Middle frontal gyrus (tissue), 1 donor: ENCODE measurements around the gene TAF1C.
"Not testable (repeated sequence)": the region's sequence is repeated elsewhere in the genome, so short reads cannot be mapped to it uniquely, and the experiment has no call there.

Source experiments
- DNase-seq: peaks from one replicate; pipeline ENCODE4 v3.0.0-alpha.2; 2015; ENCODE audit warnings: low spot score; ENCODE audit errors: extremely low spot score

TAF1C gene, protein sequence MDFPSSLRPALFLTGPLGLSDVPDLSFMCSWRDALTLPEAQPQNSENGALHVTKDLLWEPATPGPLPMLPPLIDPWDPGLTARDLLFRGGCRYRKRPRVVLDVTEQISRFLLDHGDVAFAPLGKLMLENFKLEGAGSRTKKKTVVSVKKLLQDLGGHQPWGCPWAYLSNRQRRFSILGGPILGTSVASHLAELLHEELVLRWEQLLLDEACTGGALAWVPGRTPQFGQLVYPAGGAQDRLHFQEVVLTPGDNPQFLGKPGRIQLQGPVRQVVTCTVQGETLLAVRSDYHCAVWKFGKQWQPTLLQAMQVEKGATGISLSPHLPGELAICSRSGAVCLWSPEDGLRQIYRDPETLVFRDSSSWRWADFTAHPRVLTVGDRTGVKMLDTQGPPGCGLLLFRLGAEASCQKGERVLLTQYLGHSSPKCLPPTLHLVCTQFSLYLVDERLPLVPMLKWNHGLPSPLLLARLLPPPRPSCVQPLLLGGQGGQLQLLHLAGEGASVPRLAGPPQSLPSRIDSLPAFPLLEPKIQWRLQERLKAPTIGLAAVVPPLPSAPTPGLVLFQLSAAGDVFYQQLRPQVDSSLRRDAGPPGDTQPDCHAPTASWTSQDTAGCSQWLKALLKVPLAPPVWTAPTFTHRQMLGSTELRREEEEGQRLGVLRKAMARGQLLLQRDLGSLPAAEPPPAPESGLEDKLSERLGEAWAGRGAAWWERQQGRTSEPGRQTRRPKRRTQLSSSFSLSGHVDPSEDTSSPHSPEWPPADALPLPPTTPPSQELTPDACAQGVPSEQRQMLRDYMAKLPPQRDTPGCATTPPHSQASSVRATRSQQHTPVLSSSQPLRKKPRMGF

GRCh38 chr16:84186685-84187437 lies at the start of gene TAF1C:
TAF1C (minus strand) TSS chr16:84187057; CDS start chr16:84184988, 2,069 bp downstream.
- DNase-seq = peak; percentile 94

DNA sequence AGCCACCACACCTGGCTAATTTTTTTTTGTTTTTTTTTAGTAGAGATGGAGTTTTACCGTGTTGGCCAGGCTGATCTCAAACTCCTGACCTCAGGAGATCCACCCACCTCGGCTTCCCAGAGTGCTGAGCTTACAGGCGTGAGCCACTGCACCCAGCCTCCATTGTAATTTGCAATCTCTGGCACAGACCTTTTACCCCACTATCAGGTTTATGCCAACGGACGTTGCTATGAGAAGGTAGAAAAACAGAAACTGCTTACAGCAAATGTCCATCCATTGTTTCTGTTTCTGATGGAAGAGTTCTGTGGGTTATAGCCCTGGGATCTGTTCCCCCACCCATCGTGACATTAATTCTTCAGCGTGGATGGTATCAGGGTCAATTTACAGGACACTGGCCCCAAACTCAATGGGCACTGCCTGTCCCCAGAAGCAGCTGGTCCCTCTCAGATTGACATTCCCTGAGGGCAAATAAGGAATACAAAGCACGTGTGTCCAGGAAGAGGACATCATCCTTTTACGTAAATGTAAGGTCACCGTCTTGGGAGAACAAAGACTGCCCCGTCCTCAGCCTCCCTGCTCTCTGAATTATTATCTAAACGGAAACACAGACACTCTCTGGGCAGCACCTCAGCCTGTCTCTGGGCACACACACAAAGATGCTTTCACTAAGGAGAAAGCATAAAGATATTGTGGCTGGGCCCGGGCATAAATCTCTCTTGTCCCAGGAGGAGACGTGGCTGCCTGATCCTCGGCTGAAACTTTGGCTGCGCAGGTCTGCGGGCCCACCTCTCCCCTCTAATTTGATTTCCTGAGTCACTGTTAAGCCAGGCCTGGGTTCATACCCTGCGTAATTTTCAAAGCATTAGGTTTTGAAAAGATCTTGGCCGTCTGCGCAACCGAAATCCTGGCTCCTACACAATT lies 47.7 kb upstream of the TAF1C start:
- DNase-seq = no peak

GRCh38 chr16:84233748-84234147 lies 46.9 kb upstream of the TAF1C start:
- no peak for DNase-seq

DNA sequence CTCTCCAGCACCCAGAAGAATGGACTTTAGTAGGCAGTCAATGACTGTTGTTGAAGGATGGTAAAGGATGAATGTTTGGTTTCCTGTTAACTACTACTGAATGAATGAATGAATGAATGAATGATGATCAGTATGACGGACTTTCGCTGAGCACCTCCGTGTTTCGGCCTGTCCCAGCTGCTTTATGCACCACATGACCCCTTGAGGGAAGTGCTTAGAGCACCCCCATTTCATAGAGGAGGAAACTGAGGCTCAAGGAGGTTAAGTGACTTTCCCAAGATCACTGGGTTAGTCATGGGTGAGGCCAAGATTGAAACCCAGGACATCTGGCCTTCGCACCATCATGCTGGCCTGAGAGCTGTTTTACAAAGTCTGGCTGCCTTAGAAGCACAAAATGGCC lies 46.1 kb upstream of the TAF1C start:
- no peak for DNase-seq

DNA sequence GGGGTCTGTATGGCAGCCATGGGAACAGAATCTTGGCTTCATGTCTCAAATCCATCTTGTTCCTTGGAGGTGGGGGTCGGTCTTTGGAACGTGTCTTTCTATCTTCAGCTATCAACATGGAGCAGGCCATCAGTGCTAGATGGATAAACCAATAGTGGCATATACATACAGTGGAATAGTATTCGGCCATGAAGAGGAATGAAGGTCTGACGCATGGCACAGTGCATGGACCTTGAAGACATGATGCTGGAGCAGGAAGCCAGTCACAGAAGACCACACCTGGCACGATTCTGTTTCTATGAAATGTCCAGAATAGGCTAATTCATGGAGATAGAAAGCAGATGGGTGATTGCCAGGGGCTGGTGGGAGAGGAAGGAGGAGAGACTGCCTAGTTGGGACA lies 45.2 kb upstream of the TAF1C start:
- DNase-seq = no peak

DNA sequence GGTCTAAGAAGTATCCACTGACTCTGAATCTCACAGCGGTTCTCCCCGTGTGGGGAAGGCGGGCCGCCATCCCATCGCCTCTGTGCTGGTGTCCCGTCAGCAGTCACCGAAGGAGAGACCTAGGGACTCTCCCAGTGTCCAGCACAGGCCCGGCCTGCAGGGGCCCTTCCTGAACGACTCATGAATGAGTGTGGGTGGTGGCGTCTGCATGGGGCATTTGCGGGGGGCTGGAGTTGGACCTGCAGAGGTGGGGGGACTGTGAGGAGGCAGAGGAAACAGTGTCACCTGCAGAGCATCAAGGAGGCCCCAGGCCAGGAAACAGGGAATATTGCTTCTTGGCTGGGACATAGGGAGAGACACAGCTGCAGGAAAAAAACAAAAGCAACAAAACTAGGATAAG lies 42.6 kb upstream of the TAF1C start:
- no peak for DNase-seq

DNA sequence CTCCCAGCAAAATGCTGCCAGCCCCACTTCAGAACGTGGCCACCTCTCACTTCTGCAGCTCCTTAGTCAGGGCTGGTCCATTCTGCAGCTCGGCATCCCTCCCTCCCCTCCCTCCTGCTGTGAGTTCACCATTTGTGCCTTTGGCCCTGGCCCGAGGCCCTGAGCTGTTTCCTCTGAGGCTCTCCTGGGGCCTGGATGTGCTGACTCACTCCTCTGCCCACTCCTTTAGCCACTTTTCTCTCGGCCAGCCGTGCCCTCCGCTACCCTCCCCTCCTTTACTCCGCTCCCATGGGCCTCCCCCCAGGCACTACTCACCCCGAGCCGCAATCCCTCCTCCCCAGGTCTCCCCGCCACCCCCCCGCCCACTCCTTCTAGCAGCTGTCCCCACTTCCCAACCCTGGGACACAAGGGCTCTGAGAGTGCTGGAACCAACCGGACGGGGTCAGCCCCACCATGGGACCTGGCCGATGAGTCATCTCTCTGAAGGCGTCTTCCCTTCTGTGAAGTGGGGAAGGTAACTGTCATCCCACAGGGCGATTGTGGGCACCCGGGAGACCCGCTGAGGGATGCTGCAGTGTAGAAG lies 41.5 kb upstream of the TAF1C start:
- no peak for DNase-seq

DNA sequence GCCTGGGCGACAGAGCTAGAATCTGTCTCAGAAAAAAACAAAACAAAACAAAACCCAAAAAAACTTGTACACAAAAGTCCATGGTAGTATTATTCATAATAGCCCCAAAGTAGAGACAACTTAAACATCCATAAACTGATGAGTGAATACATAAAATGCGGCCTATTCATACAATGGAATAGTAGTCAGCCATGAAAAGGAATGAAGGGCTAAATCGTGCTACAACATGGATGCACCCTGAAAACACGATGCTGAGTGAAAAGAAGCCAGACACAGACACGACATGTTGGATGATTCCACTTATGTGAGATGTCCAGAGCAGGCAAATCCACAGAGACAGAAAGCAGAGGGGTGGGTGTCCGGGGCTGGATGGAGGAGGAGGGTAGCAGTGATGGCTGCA lies 40.7 kb upstream of the TAF1C start:
- no peak for DNase-seq

- no peak for DNase-seq
Observed at GRCh38 chr16:84226026-84226425, 39.2 kb upstream of the TAF1C start.

DNA sequence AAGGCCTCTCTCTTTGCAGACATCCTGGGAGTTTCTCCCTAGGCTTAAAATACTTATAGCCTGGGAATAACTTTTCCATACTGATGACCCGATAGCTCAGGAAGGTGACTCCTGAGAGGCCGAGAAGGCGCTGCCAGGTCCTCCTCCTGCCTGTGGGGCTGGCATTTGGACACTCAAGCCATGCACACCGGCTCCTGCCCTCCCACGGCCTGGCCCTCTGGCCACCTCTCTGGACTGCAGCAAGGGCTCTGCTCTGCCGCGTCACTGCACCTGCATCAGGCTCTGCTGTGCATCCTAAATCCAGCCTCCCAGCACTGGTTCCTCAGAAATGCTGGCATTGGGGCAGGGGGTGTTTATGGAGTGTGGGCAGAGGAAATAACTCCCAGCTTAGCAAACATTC lies 38.7 kb upstream of the TAF1C start:
- no peak for DNase-seq

DNA sequence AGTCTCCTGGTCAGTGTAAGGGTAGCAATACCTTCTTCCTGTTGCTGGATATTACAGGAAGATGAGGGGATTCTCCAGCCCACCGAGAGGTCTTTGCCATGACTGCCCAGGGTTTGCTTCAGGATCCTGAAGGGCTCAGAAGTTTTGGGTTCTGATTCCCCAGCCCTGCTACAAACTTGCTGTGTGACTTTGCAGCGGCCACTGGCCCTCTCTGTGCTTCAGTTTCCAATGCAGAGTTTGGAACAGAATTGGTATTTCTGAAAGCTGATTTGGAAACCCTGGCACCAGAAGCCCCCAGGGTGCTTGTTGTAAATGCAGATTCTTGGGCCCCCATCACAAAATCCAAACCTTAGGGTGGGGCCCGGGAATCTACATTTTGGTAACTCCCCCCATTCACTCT lies 38.3 kb upstream of the TAF1C start:
- DNase-seq = no peak

- DNase-seq = no peak
Observed at GRCh38 chr16:84224554-84224953, 37.7 kb upstream of the TAF1C start.

DNA sequence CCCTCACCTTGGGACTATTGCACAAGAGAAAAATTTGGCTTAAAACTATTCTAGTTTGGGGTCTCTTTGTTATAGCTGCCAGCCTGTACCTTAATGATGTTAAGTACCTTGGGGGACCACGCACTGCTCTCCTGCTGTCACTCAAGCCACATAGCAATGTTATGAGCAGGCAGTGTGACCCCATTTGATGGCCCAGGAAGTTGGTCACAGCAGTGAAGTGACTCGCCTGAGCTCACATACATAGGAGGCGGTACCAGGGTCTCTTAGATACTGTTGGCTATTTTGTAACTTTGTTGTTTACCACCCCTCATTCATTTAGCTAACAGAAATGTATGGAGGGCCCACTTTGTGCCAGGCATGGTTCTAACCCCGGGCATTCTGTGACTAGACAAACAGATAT lies 36.6 kb upstream of the TAF1C start:
- DNase-seq = no peak

- DNase-seq = no peak
Observed at GRCh38 chr16:84220851-84221250, 34.0 kb upstream of the TAF1C start.

DNA sequence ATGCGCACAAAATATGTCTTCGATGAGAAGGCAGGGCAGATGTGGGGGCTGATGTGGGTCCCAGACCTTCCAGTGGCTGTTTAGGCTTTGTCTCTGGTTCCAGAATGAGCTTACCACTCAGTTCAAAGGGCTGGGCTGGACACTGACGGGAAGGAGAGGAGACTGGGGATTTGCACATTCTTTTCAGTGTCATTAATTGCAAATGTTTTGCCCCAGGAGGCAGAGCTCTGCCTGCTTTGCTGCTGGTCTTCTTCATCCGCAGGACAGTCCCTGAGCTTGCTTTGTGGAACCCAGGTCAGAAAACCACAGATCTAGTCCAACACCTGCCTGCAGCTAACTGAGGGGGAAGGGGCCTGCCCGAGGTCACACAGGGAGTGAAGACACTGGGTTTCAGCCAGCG lies 32.1 kb upstream of the TAF1C start:
- no peak for DNase-seq

GRCh38 chr16:84218176-84218823 lies 31.4 kb upstream of the TAF1C start:
- DNase-seq = no peak

DNA sequence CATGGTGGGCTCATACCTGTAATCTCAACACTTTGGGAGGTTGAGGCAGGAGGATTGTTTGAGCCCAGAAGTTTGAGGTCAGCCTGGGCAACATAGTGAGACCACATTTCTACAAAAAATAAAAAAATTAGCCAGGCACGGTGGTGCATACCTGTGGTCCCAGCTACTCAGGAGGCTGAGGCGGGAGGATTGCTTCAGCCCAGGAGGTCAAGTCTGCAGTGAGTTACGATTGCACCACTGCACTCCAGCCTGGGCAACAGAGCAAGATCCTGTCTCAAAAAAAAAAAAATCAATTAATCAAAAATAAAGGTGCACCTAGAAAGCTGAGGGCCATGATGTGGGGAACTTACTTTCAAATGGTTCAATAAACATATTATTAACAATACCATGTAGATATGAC lies 29.3 kb upstream of the TAF1C start:
- DNase-seq = not testable (repeated sequence)

GRCh38 chr16:84215531-84215930 lies 28.7 kb upstream of the TAF1C start:
- no peak for DNase-seq

DNA sequence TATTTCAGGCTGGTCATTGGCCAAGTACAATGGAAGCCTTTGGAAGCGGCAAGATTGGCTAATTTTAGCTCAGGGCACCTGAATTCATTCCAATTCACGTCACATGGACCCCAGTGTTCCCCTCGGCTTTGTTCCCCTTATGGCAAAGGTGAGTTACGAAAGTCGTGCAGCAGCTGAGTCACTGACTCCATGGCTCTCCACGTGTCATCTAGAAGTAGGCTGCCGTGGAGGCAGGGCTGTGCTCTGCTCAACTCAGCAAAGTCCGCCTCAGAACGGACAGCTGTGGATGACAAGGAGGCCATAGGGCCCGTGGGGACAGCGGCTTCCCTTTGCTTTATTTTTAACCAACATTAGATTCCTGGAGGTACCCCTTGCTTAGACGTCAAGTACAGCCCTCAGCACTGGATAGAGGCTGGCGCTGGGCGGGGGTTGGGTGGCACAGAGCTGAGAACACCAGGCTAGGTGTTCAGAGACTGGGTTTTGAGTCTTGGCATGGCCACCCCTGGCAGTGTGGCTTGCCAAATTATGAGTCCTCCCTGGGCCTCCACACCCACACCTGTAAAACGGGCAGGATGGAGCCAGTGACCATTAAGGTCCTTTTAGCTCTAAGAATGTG lies 27.7 kb upstream of the TAF1C start:
- no peak for DNase-seq
